GM19324 (cell line): ENCODE data around the gene MYCBP.
A peak's percentile ranks its signal among the peaks of the same experiment; 100 is the strongest.

Experiments used
- ATAC-seq: cut with Tn5 transposase; IDR thresholded peaks from one replicate; pipeline ENCODE4 v1.9.1; 2021; ENCODE audit warnings: mild to moderate bottlenecking, moderate library complexity; ENCODE audit not compliant: unreplicated experiment, low FRiP score

Gene MYCBP

DNA sequence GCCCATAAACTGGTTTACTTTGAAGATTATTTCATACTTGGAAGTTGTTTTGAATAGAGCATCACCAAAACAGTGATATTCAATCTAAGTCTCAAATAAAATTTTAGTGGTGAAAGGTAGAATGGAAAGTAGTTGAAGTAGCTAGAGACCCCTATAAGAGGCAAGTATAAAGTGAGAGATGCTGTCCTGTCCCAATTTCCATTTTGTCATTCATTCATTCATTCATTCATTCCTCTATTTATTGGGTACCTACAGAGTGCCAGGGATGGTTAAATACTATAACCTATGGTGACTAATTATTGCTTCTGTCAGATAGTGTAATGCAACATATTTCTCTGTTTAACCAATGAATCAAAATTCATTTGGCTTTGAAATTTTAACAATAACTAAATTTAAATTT, 46.3 kb downstream of the MYCBP start:
- ATAC-seq: no peak

DNA sequence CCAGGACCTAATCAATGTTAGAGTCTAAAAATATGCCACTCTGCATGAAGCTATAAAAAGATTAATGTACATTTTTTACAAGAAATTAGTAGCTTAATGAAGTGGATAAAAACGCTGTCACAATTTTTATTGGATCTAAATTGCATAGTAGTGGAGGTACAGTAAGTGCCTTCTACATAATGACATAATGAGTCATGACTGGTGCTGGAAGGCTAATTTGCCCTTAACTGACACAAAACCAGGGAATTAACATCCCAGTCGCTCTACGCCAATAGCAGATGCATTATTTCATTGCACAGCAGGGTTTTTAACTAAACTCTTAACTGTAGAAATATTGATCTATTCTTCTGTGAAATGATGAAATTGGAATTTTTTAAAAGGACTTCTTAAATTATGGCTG, 46.9 kb downstream of the MYCBP start:
- ATAC-seq: no peak

GRCh38 chr1:38820860-38821259, 52.3 kb downstream of the MYCBP start:
- ATAC-seq: no peak

DNA sequence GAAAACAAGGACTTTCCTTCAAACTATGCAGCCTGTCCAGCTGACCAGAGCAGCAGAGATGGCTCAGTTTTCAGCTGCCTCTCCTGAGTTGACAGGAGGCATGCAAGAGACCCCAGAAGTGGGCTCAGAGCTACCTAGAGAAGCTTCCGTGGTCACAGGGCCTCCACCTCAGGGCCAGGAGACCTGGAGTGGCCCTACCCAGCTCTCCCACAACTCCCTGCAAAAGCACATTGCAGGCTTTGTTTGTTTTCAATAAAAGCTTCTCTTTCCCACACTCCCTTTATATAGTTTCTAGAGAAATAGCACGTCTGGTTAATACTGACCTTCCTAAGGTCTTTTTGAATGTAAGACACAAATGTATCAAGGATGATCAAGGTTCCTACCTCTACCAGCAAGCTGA, 53.6 kb downstream of the MYCBP start:
- no peak for ATAC-seq

- no peak for ATAC-seq
Measured at GRCh38 chr1:38819040-38819439, 54.1 kb downstream of the MYCBP start.

DNA sequence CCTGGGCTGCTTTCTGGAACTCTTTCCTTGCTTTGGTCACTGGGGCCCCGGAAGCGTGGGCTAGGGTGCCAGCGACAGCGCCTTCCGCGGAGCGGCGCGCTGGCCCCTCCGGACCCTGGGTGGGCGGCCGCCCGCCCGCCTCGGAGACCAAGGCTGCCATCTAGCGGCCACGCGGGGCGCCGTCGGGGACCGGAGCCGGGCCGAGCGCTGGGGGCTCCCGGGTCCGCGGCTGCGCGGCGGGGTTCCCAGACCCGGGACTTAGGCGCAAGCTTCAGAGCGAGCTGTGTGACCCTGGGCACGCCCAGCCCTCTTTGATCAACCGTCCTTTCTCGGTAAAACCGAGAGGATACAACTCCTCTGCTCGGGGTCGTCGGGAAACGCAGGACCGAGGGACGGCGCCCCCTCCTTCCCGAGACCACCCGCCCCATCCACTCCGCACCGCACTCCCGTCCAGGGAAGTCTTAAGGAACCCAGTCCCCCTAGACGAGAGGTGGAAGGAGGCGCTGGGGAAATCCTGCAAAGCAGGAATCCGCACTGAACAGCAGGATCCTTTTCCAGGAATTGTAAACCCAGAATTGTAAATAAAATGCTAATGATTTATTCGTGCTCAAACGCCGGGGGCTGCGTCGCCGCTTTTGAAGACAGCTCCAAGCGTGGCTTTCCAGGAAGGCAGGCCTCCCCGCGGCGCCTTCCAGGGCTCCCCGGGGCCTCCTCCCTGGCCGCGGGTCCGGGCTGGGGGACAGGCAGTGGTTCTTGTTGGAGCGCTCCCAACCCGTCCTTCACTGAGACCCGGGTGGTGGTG, 54.8 kb downstream of the MYCBP start:
- no peak for ATAC-seq

DNA sequence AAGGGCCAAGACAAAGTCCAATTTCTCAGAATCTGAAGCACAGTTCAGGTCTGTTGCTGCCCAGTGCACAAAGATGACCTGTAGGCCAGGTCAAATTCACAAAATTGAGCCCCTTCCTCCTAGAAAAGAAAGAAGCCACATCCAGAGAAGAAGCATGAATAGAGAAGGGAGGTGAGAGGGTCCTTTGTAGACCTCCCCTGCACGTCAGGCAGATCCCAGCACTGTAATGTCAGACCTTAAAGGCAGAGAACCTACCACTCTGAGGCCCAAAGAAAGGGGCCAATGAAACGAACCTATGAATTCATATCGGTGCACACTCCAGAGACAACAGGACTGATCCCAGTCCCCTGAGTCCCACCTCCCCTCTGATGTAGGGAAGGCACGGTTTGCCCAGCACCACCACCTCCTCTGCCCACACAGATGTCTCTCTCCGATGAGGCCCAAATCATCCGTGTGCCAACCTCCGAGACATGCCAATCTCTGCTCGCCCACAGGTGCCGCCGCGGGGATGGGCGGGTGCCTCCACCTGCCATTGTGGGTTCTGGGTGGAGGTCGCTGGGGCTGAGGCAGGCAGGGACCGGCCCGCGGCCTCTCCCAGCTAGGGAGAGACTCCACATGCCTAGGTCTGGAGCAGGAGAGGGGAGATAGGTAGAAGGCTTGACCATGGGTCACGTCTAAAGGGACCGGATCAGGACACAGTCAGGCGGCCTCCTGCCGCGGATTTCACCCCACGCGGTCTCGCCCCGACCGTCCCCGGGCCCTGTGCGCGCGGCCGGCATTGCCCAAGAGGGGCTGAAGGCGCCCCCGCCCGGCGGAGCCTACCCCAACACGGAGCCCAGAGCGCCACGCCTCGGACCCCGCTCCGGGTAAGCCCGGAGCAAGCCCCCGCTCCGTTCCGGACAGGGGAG, 55.6 kb downstream of the MYCBP start:
- no peak for ATAC-seq

DNA sequence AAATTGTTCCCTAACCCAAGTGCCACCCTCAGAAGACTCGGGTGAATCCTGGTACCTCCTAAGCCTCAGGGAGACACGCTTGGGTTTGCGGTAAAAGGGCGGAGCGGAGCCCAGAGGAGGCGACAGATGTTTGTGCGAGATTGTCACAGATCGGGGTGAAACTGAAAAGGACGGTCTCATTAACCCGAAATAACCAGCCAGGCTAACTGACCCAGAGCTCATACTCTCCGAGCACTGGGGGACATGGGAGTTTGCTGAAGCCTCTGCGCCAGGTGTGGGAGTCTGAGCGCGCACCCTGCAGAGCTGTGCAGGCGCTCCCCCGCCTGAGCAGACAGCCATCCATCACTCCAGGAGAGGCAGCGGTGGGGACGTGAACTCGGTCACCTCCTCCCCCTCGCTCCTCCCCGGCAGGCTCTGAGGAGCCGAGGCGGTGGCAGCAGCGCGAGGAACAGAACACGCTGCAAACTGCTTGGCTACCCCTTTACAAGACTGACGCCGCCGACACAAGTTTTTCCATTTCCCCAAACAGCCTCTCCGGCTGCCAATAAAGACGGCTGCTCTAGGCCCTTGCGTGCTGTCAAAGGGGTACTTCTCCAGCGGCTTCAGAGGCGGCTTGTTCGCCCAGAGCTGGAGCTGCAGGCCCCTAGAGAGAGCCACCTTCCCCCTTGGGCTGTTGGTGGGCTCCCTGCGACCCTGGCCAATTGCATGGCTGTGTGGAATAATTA, 57.1 kb downstream of the MYCBP start:
- peak; percentile 73 for ATAC-seq

- no peak for ATAC-seq
Measured at GRCh38 chr1:38814984-38815464, 58.1 kb downstream of the MYCBP start.

DNA sequence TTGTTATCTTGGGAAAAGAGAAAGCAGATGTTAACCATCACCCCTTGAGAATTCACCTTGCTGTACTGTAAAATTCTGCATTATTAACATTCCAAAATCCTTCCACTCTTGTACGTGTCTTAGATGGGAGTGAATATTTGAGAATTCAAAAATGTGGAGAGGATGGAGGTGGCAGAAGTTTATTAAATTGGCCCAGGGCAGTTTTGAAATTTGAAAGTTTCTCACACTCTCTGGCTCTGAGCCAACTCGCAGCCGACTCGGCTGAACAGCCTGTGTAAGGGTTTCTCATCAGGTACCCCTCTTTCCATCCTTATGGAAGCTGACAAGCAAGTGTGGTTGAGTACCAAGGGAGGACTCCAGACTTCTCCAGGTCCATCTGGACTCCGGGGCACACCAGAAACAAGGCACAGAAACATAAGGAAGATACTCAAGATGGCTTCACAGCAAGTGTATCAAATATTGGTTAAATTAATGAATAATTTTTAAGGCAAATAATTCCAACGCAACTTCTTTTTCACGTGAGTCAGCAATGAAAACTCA, 58.6 kb downstream of the MYCBP start:
- no peak for ATAC-seq

GRCh38 chr1:38812981-38813380, 60.2 kb downstream of the MYCBP start:
- no peak for ATAC-seq
